Right lobe of liver (tissue), 6 donors: ENCODE results near the gene KRTAP9-7. TPM values are rescaled to one million over a fixed set of nuclear protein-coding genes. Genes with fewer than 3 reads are reported as not detected.

Source experiments
- ATAC-seq, 4 donors: fragments of 200-7000 bp; cut with Tn5 transposase; one replicate each; pipeline ENCODE4 v1.9.1; 2020; ENCODE audit warnings: mild to moderate bottlenecking in 4 of 4, moderate library complexity in 4 of 4
- DNase-seq, 3 donors: peaks; one replicate each; pipeline ENCODE4 v3.0.0-alpha.2; 2020
- H3K27ac ChIP-seq, 3 donors: fragments of 200-600 bp; one replicate each; pipeline ENCODE4 v1.8.0; 2022
- H3K27me3 ChIP-seq, 2 donors: fragments of 200-600 bp; one replicate each; pipeline ENCODE4 v1.8.0; 2022
- H3K36me3 ChIP-seq, 4 donors: fragments of 200-600 bp; sonication (generic) in 1 of 4; one replicate each; pipeline versions ENCODE4 v1.5.1 to v1.8.0; 2017 to 2022; ENCODE audit warnings: control low read depth in 1 of 4
- H3K4me1 ChIP-seq, 4 donors: fragments of 200-600 bp; sonication (generic) in 1 of 4; one replicate each; pipeline versions ENCODE4 v1.5.1 to v1.8.0; 2017 to 2022; ENCODE audit warnings: control low read depth in 1 of 4
- H3K4me3 ChIP-seq, 3 donors: fragments of 200-600 bp; one replicate each; pipeline ENCODE4 v1.8.0; 2022
- H3K9me3 ChIP-seq, 4 donors: fragments of 200-600 bp; sonication (generic) in 1 of 4; one replicate each; pipeline versions ENCODE4 v1.5.1 to v1.8.0; 2017 to 2022; ENCODE audit warnings: control low read depth in 1 of 4
- CTCF ChIP-seq, 4 donors: fragments of 200-600 bp in 3 of 4; fragments of 450-650 bp in 1 of 4; IDR thresholded peaks; one replicate each; pipeline versions ENCODE4 v1.5.1 to v1.8.0; 2016 to 2022; ENCODE audit warnings: antibody characterized with exemption in 4 of 4, mild to moderate bottlenecking in 2 of 4
- POLR2A ChIP-seq: fragments of 450-650 bp; IDR thresholded peaks from one replicate; pipeline ENCODE4 v1.6.1; 2017; ENCODE audit warnings: antibody characterized with exemption, mild to moderate bottlenecking
- WGBS: methylation state at CpG from one replicate; pipeline ENCODE4 v1.1.6; 2018; ENCODE audit warnings: low coverage, low lambda C conversion rate; ENCODE audit not compliant: insufficient coverage; ENCODE audit errors: missing lambda C conversion rate; 5-methylcytosine and 5-hydroxymethylcytosine counted together
- intact Hi-C, 2 donors: fragments of 100-400 bp; cut with DNase I; formaldehyde crosslinking; loops; one replicate each; pipeline versions ENCODE4 v1.11.2 to v1.14.1; 2022
- total RNA-seq, 6 experiments: library from RNA; depleted of rRNA in 2 of 6; stranded (reverse); fragments of >200 nt in 2 of 6; fragmentation: NEBNext Ultra II Directional in 3 of 6; extraction: Animal tissue kit (Norgen Biotek cat#: 25700) in 3 of 6; gene quantifications; one replicate each; pipeline versions ENCODE4 v1.1.0 to v1.2.4, GENCODE V29; 2016 to 2023
- donor health status: DM: no; HTN: yes; CAD: no.
- donor health status: DM: no; HTN: no; CAD: no.
- donor health status: DM: no; HTN: no; CAD: no.
- donor health status: DM: no; HTN: yes; CAD: no.
- donor health status: DM: no; HTN: yes; CAD: no.

The KRTAP9-7 gene
- total RNA-seq, 6 experiments from 2014 or later: not detected

GRCh38 chr17:41284546-41284945 lies 9.0 kb downstream of the KRTAP9-7 start:
- H3K4me3 ChIP-seq: no peak overlapping the region
- ATAC-seq (no peak), DNase-seq (no peak)
- no peak overlapping the region for H3K27ac ChIP-seq
- H3K36me3 ChIP-seq: no peaks in the 10 kb centered on the region
- TF ChIP-seq CTCF (IDR thresholded peaks at IDR 0.05): no peak
- TF ChIP-seq POLR2A: no peak
- intact Hi-C loops: no loop called here
- WGBS: 29% methylated on average over 2 of the region's 2 CpGs
- H3K9me3 ChIP-seq: no peaks in the 10 kb centered on the region
- no peaks in the 10 kb centered on the region for H3K27me3 ChIP-seq
- no peaks in the 10 kb centered on the region for H3K4me1 ChIP-seq

GRCh38 chr17:41287050-41287449 lies 11.6 kb downstream of the KRTAP9-7 start:
- H3K36me3 ChIP-seq: no peaks in the 10 kb centered on the region
- no peak overlapping the region for H3K27ac ChIP-seq
- intact Hi-C loops: no loop called here
- ATAC-seq (no peak), DNase-seq (no peak)
- WGBS: 40% methylated on average over 3 of the region's 3 CpGs
- no peak overlapping the region for H3K4me3 ChIP-seq
- H3K9me3 ChIP-seq: no peaks in the 10 kb centered on the region
- TF ChIP-seq POLR2A: no peak
- TF ChIP-seq CTCF (IDR thresholded peaks at IDR 0.05): no peak
- no peaks in the 10 kb centered on the region for H3K4me1 ChIP-seq
- H3K27me3 ChIP-seq: no peaks in the 10 kb centered on the region

GRCh38 chr17:41294016-41294415 lies 18.5 kb downstream of the KRTAP9-7 start:
- TF ChIP-seq CTCF (IDR thresholded peaks at IDR 0.05) (no peak), POLR2A (no peak)
- Histone ChIP-seq H3K9me3 (no peaks in the 10 kb centered on the region), H3K4me1 (no peaks in the 10 kb centered on the region), H3K27me3 (no peaks in the 10 kb centered on the region), H3K4me3 (no peak overlapping the region), H3K27ac (no peak overlapping the region), H3K36me3 (no peaks in the 10 kb centered on the region)
- intact Hi-C loops: no loop called here
- 33% methylated on average over 1 of the region's 1 CpG for WGBS
- ATAC-seq (no peak), DNase-seq (no peak)

GRCh38 chr17:41296846-41297245 lies 21.3 kb downstream of the KRTAP9-7 start:
- TF ChIP-seq POLR2A (no peak), CTCF (IDR thresholded peaks at IDR 0.05) (no peak)
- DNase-seq: no peak
- 55% methylated on average over 1 of the region's 1 CpG for WGBS

GRCh38 chr17:41298458-41299135 lies 23.1 kb downstream of the KRTAP9-7 start:
- H3K4me3 ChIP-seq: no peak overlapping the region
- ATAC-seq (no peak), DNase-seq (no peak)
- H3K4me1 ChIP-seq: no peaks in the 10 kb centered on the region
- TF ChIP-seq POLR2A (no peak), CTCF (IDR thresholded peaks at IDR 0.05) (no peak)
- no peak overlapping the region for H3K27ac ChIP-seq
- no peaks in the 10 kb centered on the region for H3K36me3 ChIP-seq
- 68% methylated on average over 8 of the region's 20 CpGs for WGBS
- no peaks in the 10 kb centered on the region for H3K9me3 ChIP-seq
- no peaks in the 10 kb centered on the region for H3K27me3 ChIP-seq
- intact Hi-C loops: no loop called here

More at GRCh38 chr17:41296846-41297245, 21.3 kb downstream of the KRTAP9-7 start:
- Histone ChIP-seq H3K27me3 (no peaks in the 10 kb centered on the region), H3K4me1 (no peaks in the 10 kb centered on the region), H3K4me3 (no peak overlapping the region), H3K36me3 (no peaks in the 10 kb centered on the region), H3K9me3 (no peaks in the 10 kb centered on the region), H3K27ac (no peak overlapping the region)
- intact Hi-C loops: no loop called here
- no peak for ATAC-seq
